GM19397 (cell line): ENCODE results near the gene FOXD3.
"Not testable (repeated sequence)": the region's sequence is repeated elsewhere in the genome, so short reads cannot be mapped to it uniquely, and the experiment has no call there.

Experiments used
- ATAC-seq: cut with Tn5 transposase; IDR thresholded peaks from one replicate; pipeline ENCODE4 v1.9.1; 2021; ENCODE audit warnings: mild to moderate bottlenecking, moderate library complexity; ENCODE audit not compliant: unreplicated experiment

Gene FOXD3

GRCh38 chr1:63356234-63356633 lies 33.9 kb downstream of the FOXD3 start:
- not testable (repeated sequence) for ATAC-seq

GRCh38 chr1:63359561-63359960 lies 37.2 kb downstream of the FOXD3 start:
- no peak for ATAC-seq

GRCh38 chr1:63362073-63362472 lies 39.7 kb downstream of the FOXD3 start:
- no peak for ATAC-seq

- no peak for ATAC-seq
Measured at GRCh38 chr1:63362578-63362977, 40.2 kb downstream of the FOXD3 start.

GRCh38 chr1:63363014-63363413 lies 40.6 kb downstream of the FOXD3 start:
- no peak for ATAC-seq

- ATAC-seq, result no peak
Measured at GRCh38 chr1:63366908-63367214, 44.5 kb downstream of the FOXD3 start.

- ATAC-seq, result peak; percentile 93
Measured at GRCh38 chr1:63367215-63368103, 45.1 kb downstream of the FOXD3 start, which contains the start of gene ALG6. Gene ALG6 (plus strand): TSS chr1:63367627. CDS start chr1:63370978, 3,351 bp downstream.

GRCh38 chr1:63368131-63368530 lies 45.8 kb downstream of the FOXD3 start:
- ATAC-seq, result no peak
